ENCODE data around the gene FBXO17.

The FBXO17 gene

DNA sequence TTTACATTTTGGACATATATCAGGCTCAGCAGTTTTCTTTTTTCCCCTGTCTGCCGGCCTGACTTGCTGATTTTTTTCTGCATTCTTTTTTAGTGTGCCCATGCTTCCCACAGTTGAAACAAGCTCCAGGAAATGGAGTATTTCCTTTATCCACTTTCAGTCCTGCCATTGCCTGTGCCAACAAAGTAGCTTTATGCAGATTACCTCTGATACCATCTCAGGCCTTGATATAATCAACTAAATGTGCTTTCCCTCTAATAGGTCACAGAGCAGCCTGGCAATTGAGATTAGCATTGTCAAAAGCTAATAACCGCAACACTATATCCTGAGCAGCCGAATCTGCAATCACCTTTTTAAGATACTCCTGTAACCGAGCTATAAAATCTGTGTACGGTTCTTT lies 35.6 kb downstream of the FBXO17 start:
- DNase-seq: no peak
- Histone ChIP-seq H2AFZ (ENCODE audit: low read depth, low read length) (no peak overlapping the region), H3K9ac (ENCODE audit: low read depth, low read length) (no peak overlapping the region), H3K4me3 (ENCODE audit: low read depth in 1 of 2, low read length in 2 of 2) (no peak overlapping the region), H3K79me2 (ENCODE audit: insufficient read depth, low read length) (no peaks in the 10 kb centered on the region), H3K27ac (ENCODE audit: low read length) (no peak overlapping the region), H4K20me1 (ENCODE audit: insufficient read depth, low read length) (peaks cover 5% of the 10 kb centered on the region; the same call in 1 of the 2 replicates), H3K27me3 (ENCODE audit: insufficient read depth, low read length, poor library complexity) (no peaks in the 10 kb centered on the region), H3K36me3 (ENCODE audit: insufficient read depth, low read length) (no peaks in the 10 kb centered on the region), H3K9me3 (ENCODE audit: insufficient read depth, low read length, severe bottlenecking) (peaks cover 6% of the 10 kb centered on the region), H3K4me1 (ENCODE audit: insufficient read depth, low read length) (peaks cover 12% of the 10 kb centered on the region), H3K4me2 (ENCODE audit: insufficient read depth, low read length) (no peak overlapping the region)
- TF ChIP-seq, protein P1, sequence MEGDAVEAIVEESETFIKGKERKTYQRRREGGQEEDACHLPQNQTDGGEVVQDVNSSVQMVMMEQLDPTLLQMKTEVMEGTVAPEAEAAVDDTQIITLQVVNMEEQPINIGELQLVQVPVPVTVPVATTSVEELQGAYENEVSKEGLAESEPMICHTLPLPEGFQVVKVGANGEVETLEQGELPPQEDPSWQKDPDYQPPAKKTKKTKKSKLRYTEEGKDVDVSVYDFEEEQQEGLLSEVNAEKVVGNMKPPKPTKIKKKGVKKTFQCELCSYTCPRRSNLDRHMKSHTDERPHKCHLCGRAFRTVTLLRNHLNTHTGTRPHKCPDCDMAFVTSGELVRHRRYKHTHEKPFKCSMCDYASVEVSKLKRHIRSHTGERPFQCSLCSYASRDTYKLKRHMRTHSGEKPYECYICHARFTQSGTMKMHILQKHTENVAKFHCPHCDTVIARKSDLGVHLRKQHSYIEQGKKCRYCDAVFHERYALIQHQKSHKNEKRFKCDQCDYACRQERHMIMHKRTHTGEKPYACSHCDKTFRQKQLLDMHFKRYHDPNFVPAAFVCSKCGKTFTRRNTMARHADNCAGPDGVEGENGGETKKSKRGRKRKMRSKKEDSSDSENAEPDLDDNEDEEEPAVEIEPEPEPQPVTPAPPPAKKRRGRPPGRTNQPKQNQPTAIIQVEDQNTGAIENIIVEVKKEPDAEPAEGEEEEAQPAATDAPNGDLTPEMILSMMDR (IDR thresholded peaks at IDR 0.05; ENCODE audit: borderline replicate concordance, extremely low read depth, low read length, poor library complexity, severe bottlenecking): no peak
- no peak for TF ChIP-seq EZH2 (IDR thresholded peaks at IDR 0.05; ENCODE audit: borderline replicate concordance, low read depth, low read length, severe bottlenecking)
- no peak for ATAC-seq (ENCODE audit: insufficient read depth, low read depth)

DNA sequence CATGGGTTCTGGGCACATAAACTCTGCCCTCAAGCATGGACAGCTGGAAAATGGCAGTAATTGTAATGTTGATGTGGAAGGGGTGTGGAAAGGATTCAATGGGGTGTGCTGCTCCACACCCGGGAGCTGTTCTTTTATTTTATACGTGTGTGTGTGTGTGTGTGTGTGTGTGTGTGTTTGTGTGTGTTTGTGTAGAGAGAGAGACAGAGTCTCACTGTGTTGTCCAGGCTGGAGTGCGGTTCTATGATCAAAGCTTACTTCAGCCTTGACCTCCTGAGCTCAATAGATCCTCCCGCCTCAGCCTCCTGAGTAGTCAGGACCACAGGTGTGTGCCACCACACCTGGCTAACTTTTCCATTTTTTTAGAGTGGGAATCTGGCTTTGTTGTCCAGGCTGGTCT lies 42.0 kb downstream of the FBXO17 start:
- no peak for DNase-seq
- H3K27me3 ChIP-seq (ENCODE audit: insufficient read depth, low read length, poor library complexity): no peaks in the 10 kb centered on the region

DNA sequence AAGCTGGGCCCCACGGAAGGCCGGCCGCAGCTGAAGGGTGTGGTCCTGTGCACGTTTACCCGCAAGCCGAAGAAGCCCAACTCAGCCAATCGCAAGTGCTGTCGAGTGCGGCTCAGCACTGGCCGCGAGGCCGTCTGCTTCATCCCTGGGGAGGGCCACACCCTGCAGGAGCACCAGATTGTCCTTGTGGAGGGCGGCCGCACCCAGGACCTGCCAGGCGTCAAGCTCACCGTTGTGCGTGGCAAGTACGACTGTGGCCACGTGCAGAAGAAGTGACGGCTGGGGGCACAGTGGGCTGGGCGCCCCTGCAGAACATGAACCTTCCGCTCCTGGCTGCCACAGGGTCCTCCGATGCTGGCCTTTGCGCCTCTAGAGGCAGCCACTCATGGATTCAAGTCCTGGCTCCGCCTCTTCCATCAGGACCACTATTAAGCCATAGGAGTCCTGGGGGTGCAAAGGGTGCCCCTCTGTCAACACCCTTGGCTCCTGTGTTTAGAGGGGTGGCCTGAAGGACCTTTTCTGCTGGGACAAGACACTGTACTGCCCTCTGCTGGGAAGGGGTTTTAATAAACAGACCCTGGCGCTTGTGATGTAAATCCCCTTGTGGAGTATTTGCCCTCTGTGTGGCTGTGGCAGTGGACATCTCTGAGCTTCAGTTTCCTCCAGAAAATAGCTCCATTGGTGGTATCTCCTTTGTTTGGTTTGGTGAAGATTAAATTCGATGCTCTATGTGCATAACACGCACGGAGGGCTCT lies 42.9 kb downstream of the FBXO17 start:
- Histone ChIP-seq H3K9me3 (ENCODE audit: insufficient read depth, low read length, severe bottlenecking) (peaks cover 3% of the 10 kb centered on the region), H3K4me1 (ENCODE audit: insufficient read depth, low read length) (peaks cover 30% of the 10 kb centered on the region), H3K4me3 (ENCODE audit: low read depth in 1 of 2, low read length in 2 of 2) (0 out of 4 replicates have a peak overlapping the region, but pooled peaks of 1 of the 2 experiments have one; percentile 14), H3K27ac (ENCODE audit: low read length) (no peak overlapping the region), H3K36me3 (ENCODE audit: insufficient read depth, low read length) (peaks cover 18% of the 10 kb centered on the region), H3K79me2 (ENCODE audit: insufficient read depth, low read length) (peaks cover 40% of the 10 kb centered on the region), H4K20me1 (ENCODE audit: insufficient read depth, low read length) (peaks cover 5% of the 10 kb centered on the region; the same call in 1 of the 2 replicates), H3K4me2 (ENCODE audit: insufficient read depth, low read length) (peak overlapping the region; percentile 83; the same call in 1 of the 2 replicates), H2AFZ (ENCODE audit: low read depth, low read length) (no peak overlapping the region), H3K9ac (ENCODE audit: low read depth, low read length) (no peak overlapping the region), H3K27me3 (ENCODE audit: insufficient read depth, low read length, poor library complexity) (no peaks in the 10 kb centered on the region)
- TF ChIP-seq, protein P1 (IDR thresholded peaks at IDR 0.05; ENCODE audit: borderline replicate concordance, extremely low read depth, low read length, poor library complexity, severe bottlenecking): peak; percentile 53
- no peak for TF ChIP-seq EZH2 (IDR thresholded peaks at IDR 0.05; ENCODE audit: borderline replicate concordance, low read depth, low read length, severe bottlenecking)
- ATAC-seq (ENCODE audit: insufficient read depth, low read depth): no peak
- peak; percentile 32 for DNase-seq

More for the DNA sequence above, 42.0 kb downstream of the FBXO17 start:
- Histone ChIP-seq H3K4me3 (ENCODE audit: low read depth in 1 of 2, low read length in 2 of 2) (no peak overlapping the region), H3K79me2 (ENCODE audit: insufficient read depth, low read length) (peaks cover 32% of the 10 kb centered on the region), H4K20me1 (ENCODE audit: insufficient read depth, low read length) (peaks cover 5% of the 10 kb centered on the region; the same call in 1 of the 2 replicates), H3K36me3 (ENCODE audit: insufficient read depth, low read length) (peaks cover 18% of the 10 kb centered on the region), H2AFZ (ENCODE audit: low read depth, low read length) (no peak overlapping the region), H3K9ac (ENCODE audit: low read depth, low read length) (no peak overlapping the region), H3K4me2 (ENCODE audit: insufficient read depth, low read length) (no peak overlapping the region; the same call in 1 of the 2 replicates), H3K4me1 (ENCODE audit: insufficient read depth, low read length) (peaks cover 30% of the 10 kb centered on the region), H3K27ac (ENCODE audit: low read length) (no peak overlapping the region), H3K9me3 (ENCODE audit: insufficient read depth, low read length, severe bottlenecking) (peaks cover 3% of the 10 kb centered on the region)
- no peak for ATAC-seq (ENCODE audit: insufficient read depth, low read depth)
- no peak for TF ChIP-seq EZH2 (IDR thresholded peaks at IDR 0.05; ENCODE audit: borderline replicate concordance, low read depth, low read length, severe bottlenecking)
- TF ChIP-seq, protein P1 (IDR thresholded peaks at IDR 0.05; ENCODE audit: borderline replicate concordance, extremely low read depth, low read length, poor library complexity, severe bottlenecking): no peak

Measured in DND-41 (cell line).